ENCODE results near the gene NALCN. TPM values are rescaled to one million over a fixed set of nuclear protein-coding genes. Genes with fewer than 3 reads are reported as not detected.

Gene NALCN
- total and polyA plus RNA-seq, 12 donors = 1.4 to 8.3 (median 3.1) TPM

GRCh38 chr13:101397742-101398141 is 18.6 kb downstream of the NALCN start:
- H3K9me3 ChIP-seq (replicated peaks in 1 of 3) = no peaks in the 10 kb centered on the region
- no peaks in the 10 kb centered on the region for H3K27me3 ChIP-seq
- intact Hi-C loops (cut with DNase I) = no loop called here
- H3K27ac ChIP-seq = no peak overlapping the region
- TF ChIP-seq POLR2A (IDR thresholded peaks at IDR 0.05) = no peak
- no peak for TF ChIP-seq CTCF (IDR thresholded peaks at IDR 0.05)
- no peaks in the 10 kb centered on the region for H3K36me3 ChIP-seq (replicated peaks in 1 of 2)
- no peaks in the 10 kb centered on the region for H3K4me1 ChIP-seq (replicated peaks in 1 of 2)
- WGBS, 4 donors = 35 to 56% (median 44%) methylated on average over 2 of the region's 2 CpGs
- no peak for DNase-seq
- H3K4me3 ChIP-seq = no peak overlapping the region

DNA sequence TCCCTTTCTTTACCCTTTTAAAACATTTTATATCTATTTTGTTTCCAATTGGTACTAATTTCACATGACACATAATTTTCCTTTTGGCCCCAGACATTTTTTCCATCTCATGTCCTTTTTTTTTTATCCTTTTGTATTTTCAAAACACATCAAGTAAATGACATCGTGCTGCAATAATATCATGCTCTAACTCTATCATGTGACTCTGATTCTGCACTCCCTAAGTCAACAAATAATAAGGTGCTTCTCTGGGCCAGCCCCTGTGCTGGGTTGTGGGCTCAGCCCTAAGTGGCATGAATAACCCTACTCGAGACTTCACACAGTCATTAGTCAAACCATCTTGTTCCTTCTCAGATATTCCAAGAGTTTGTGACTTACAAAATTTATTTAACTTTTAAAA is 21.7 kb downstream of the NALCN start:
- no peak for TF ChIP-seq CTCF (IDR thresholded peaks at IDR 0.05)
- no peak for TF ChIP-seq POLR2A (IDR thresholded peaks at IDR 0.05)
- H3K36me3 ChIP-seq (replicated peaks in 1 of 2) = no peaks in the 10 kb centered on the region
- H3K4me1 ChIP-seq (replicated peaks in 1 of 2) = no peaks in the 10 kb centered on the region
- intact Hi-C loops (cut with DNase I) = no loop called here
- WGBS, 4 donors = 51 to 73% (median 64%) methylated on average over 2 of the region's 2 CpGs
- no peak overlapping the region for H3K4me3 ChIP-seq
- no peak overlapping the region for H3K27ac ChIP-seq
- no peak for DNase-seq
- no peaks in the 10 kb centered on the region for H3K27me3 ChIP-seq
- no peaks in the 10 kb centered on the region for H3K9me3 ChIP-seq (replicated peaks in 1 of 3)

- Histone ChIP-seq H3K27me3 (no peaks in the 10 kb centered on the region), H3K9me3 (replicated peaks in 1 of 3) (no peaks in the 10 kb centered on the region), H3K4me3 (no peak overlapping the region), H3K4me1 (replicated peaks in 1 of 2) (no peaks in the 10 kb centered on the region), H3K27ac (no peak overlapping the region), H3K36me3 (replicated peaks in 1 of 2) (no peaks in the 10 kb centered on the region)
- intact Hi-C loops (cut with DNase I) = no loop called here
- DNase-seq = no peak
- TF ChIP-seq CTCF (IDR thresholded peaks at IDR 0.05) (no peak), POLR2A (IDR thresholded peaks at IDR 0.05) (no peak)
- WGBS, 4 donors = 85 to 96% (median 90%) methylated on average over 3 of the region's 3 CpGs
Observed at GRCh38 chr13:101393140-101393539, 23.2 kb downstream of the NALCN start.

DNA sequence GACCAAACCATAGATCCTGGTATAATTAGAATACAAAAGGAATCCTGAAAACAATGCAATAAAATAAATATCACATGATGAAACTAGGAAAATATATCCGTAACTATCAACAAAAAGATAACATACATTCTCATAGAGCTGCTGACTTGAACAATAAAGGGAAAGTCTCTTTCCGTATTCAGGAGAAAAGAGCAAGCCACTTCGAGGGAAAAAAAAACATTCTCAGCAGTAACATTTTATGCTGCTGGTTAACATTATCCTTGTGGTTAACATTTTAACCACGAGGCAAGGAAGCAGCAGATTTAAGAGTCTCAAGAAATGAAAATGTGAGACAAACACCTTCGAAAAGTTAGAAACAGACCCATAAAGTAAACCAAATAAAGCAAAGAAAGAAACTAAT is 25.8 kb downstream of the NALCN start:
- WGBS, 4 donors = 50 to 63% (median 54%) methylated on average over 5 of the region's 5 CpGs
- DNase-seq = no peak
- intact Hi-C loops (cut with DNase I) = no loop called here
- Histone ChIP-seq H3K4me3 (no peak overlapping the region), H3K27me3 (no peaks in the 10 kb centered on the region), H3K4me1 (replicated peaks in 1 of 2) (no peaks in the 10 kb centered on the region), H3K36me3 (replicated peaks in 1 of 2) (no peaks in the 10 kb centered on the region), H3K27ac (no peak overlapping the region), H3K9me3 (replicated peaks in 1 of 3) (no peaks in the 10 kb centered on the region)
- TF ChIP-seq POLR2A (IDR thresholded peaks at IDR 0.05) (no peak), CTCF (IDR thresholded peaks at IDR 0.05) (no peak)

Measured in adrenal gland (tissue), 12 donors.